Aorta (tissue), 5 donors: ENCODE data around the gene ZGPAT. TPM values are rescaled to one million over a fixed set of nuclear protein-coding genes. Genes with fewer than 3 reads are reported as not detected.

Source experiments
- ATAC-seq: fragments of 200-7000 bp; cut with Tn5 transposase; one replicate; pipeline ENCODE4 v1.9.1; 2022; ENCODE audit warnings: moderate library complexity; ENCODE audit not compliant: low FRiP score
- DNase-seq, 2 donors: peaks; one replicate each; pipeline ENCODE4 v3.0.0-alpha.2; 2020
- H3K27ac ChIP-seq, 2 donors: one replicate each; pipeline ENCODE4 v1.5.1; 2013; ENCODE audit warnings: low read length in 2 of 2, mild to moderate bottlenecking in 2 of 2, moderate library complexity in 2 of 2, control low read depth in 1 of 2, inconsistent platforms in 1 of 2, low read depth in 1 of 2
- H3K27me3 ChIP-seq, 2 donors: one replicate each; pipeline ENCODE4 v1.6.1; 2013; ENCODE audit warnings: control low read depth in 1 of 2, low read length in 1 of 2, mild to moderate bottlenecking in 1 of 2, moderate library complexity in 1 of 2; ENCODE audit not compliant: insufficient read depth in 2 of 2, control insufficient read depth in 1 of 2
- H3K36me3 ChIP-seq, 2 donors: one replicate each; pipeline ENCODE4 v1.6.1; 2013; ENCODE audit warnings: control low read depth in 1 of 2, low read length in 1 of 2, mild to moderate bottlenecking in 1 of 2; ENCODE audit not compliant: insufficient read depth in 2 of 2, control insufficient read depth in 1 of 2
- H3K4me1 ChIP-seq, 2 donors: one replicate each; pipeline ENCODE4 v1.6.1; 2013; ENCODE audit warnings: low read length in 2 of 2, control low read depth in 1 of 2, mild to moderate bottlenecking in 1 of 2, moderate library complexity in 1 of 2; ENCODE audit not compliant: insufficient read depth in 2 of 2, control insufficient read depth in 1 of 2
- H3K4me3 ChIP-seq, 2 donors: one replicate each; pipeline ENCODE4 v1.5.1; 2013; ENCODE audit warnings: low read length in 2 of 2, control low read depth in 1 of 2, mild to moderate bottlenecking in 1 of 2
- H3K9me3 ChIP-seq: one replicate; pipeline ENCODE4 v1.6.1; 2013; ENCODE audit warnings: mild to moderate bottlenecking, low read length; ENCODE audit not compliant: control insufficient read depth
- WGBS, 2 donors: extraction: QIAGEN DNeasy Blood & Tissue Kit; methylation state at CpG; one replicate each; pipeline ENCODE4 v1.1.7; 2013; 5-methylcytosine and 5-hydroxymethylcytosine counted together
- intact Hi-C, 2 donors: fragments of 100-400 bp; cut with DNase I; formaldehyde crosslinking; loops; one replicate each; pipeline versions ENCODE4 v1.14.2 to v1.15.0; 2022
- polyA plus RNA-seq, 2 donors: library from polyadenylated mRNA; stranded (reverse); fragments of 200-250 nt; gene quantifications; one replicate each; pipeline ENCODE4 v1.2.3, GENCODE V29; 2013
- total RNA-seq, 2 donors: library from RNA; stranded (reverse); fragmentation: NEBNext Ultra II Directional; extraction: Animal tissue kit (Norgen Biotek cat#: 25700); gene quantifications; one replicate each; pipeline ENCODE4 v1.2.1, GENCODE V29; 2021
- donor health status: healthy with polysubstance abuse.
- donor health status: Bipolar disorder and iron deficiency.
- donor health status: DM: no; HTN: no; CAD: no.
- donor health status: DM: no; HTN: no; CAD: no.
- donor health status: DM: yes; HTN: yes; CAD: no.

Gene ZGPAT
- total and polyA plus RNA-seq, 4 donors: 20.8 to 49.5 (median 25.5) TPM

- Histone ChIP-seq H3K4me3 (no peak overlapping the region), H3K27me3 (no peaks in the 10 kb centered on the region), H3K4me1 (no peaks in the 10 kb centered on the region), H3K27ac (no peak overlapping the region), H3K36me3 (no peaks in the 10 kb centered on the region), H3K9me3 (no peaks in the 10 kb centered on the region)
- DNase-seq (peak in 1 of 2 donors; percentile 73), ATAC-seq (no peak)
- intact Hi-C loops: no loop called here
- 90 to 93% methylated on average over 14 to 16 of the region's 16 CpGs for WGBS, 2 donors
Observed at GRCh38 chr20:63749597-63750508, 42.0 kb downstream of the ZGPAT start.

GRCh38 chr20:63750807-63751470 lies 43.1 kb downstream of the ZGPAT start:
- no peaks in the 10 kb centered on the region for H3K4me1 ChIP-seq

GRCh38 chr20:63751471-63752271 lies 43.8 kb downstream of the ZGPAT start:
- H3K27ac ChIP-seq: no peak overlapping the region
- DNase-seq (peak; percentile 44 to 76), ATAC-seq (no peak)
- no peaks in the 10 kb centered on the region for H3K27me3 ChIP-seq
- no peaks in the 10 kb centered on the region for H3K9me3 ChIP-seq
- no peaks in the 10 kb centered on the region for H3K4me1 ChIP-seq
- WGBS, 2 donors: 68 to 81% methylated on average over 30 to 44 of the region's 45 CpGs
- no peaks in the 10 kb centered on the region for H3K36me3 ChIP-seq
- H3K4me3 ChIP-seq: no peak overlapping the region
- intact Hi-C loops: no loop called here

More at GRCh38 chr20:63750807-63751470, 43.1 kb downstream of the ZGPAT start:
- no peak overlapping the region for H3K27ac ChIP-seq
- 82 to 83% methylated on average over 26 of the region's 26 CpGs for WGBS, 2 donors
- H3K27me3 ChIP-seq: no peaks in the 10 kb centered on the region
- DNase-seq: peak; percentile 37 to 61
- no peaks in the 10 kb centered on the region for H3K36me3 ChIP-seq
- intact Hi-C loops: no loop called here
- H3K4me3 ChIP-seq: no peak overlapping the region
- H3K9me3 ChIP-seq: no peaks in the 10 kb centered on the region
- no peak for ATAC-seq

GRCh38 chr20:63752411-63753101 lies 44.7 kb downstream of the ZGPAT start:
- no peak overlapping the region for H3K4me3 ChIP-seq
- ATAC-seq (no peak), DNase-seq (peak in 1 of 2 donors; percentile 69)
- 92 to 94% methylated on average over 48 to 50 of the region's 50 CpGs for WGBS, 2 donors
- H3K36me3 ChIP-seq: no peaks in the 10 kb centered on the region
- intact Hi-C loops: no loop called here
- no peaks in the 10 kb centered on the region for H3K27me3 ChIP-seq
- H3K4me1 ChIP-seq: no peaks in the 10 kb centered on the region
- no peaks in the 10 kb centered on the region for H3K9me3 ChIP-seq
- no peak overlapping the region for H3K27ac ChIP-seq

GRCh38 chr20:63753381-63753780 lies 45.5 kb downstream of the ZGPAT start:
- ATAC-seq (no peak), DNase-seq (no peak)
- H3K27me3 ChIP-seq: no peaks in the 10 kb centered on the region
- no peaks in the 10 kb centered on the region for H3K9me3 ChIP-seq
- no peak overlapping the region for H3K27ac ChIP-seq
- H3K4me3 ChIP-seq: no peak overlapping the region
- 85 to 93% methylated on average over 13 of the region's 13 CpGs for WGBS, 2 donors
- intact Hi-C loops: no loop called here
- H3K4me1 ChIP-seq: no peaks in the 10 kb centered on the region
- no peaks in the 10 kb centered on the region for H3K36me3 ChIP-seq

- no peak overlapping the region for H3K27ac ChIP-seq
- DNase-seq (no peak), ATAC-seq (no peak)
- H3K4me1 ChIP-seq: no peaks in the 10 kb centered on the region
- H3K4me3 ChIP-seq: no peak overlapping the region
- WGBS, 2 donors: 82 to 85% methylated on average over 16 of the region's 16 CpGs
- no peaks in the 10 kb centered on the region for H3K9me3 ChIP-seq
- no peaks in the 10 kb centered on the region for H3K36me3 ChIP-seq
- intact Hi-C loops: no loop called here
- no peaks in the 10 kb centered on the region for H3K27me3 ChIP-seq
Observed at GRCh38 chr20:63754008-63754407, 46.2 kb downstream of the ZGPAT start.

- no peaks in the 10 kb centered on the region for H3K4me1 ChIP-seq
- no peaks in the 10 kb centered on the region for H3K9me3 ChIP-seq
- no peaks in the 10 kb centered on the region for H3K27me3 ChIP-seq
- H3K36me3 ChIP-seq: no peaks in the 10 kb centered on the region
- no peak for ATAC-seq
- DNase-seq: no peak
- no peak overlapping the region for H3K4me3 ChIP-seq
- no peak overlapping the region for H3K27ac ChIP-seq
- intact Hi-C loops: no loop called here
- 83 to 84% methylated on average over 18 of the region's 18 CpGs for WGBS, 2 donors
Observed at GRCh38 chr20:63755933-63756647, 48.3 kb downstream of the ZGPAT start.

GRCh38 chr20:63756648-63756991 lies 48.8 kb downstream of the ZGPAT start:
- DNase-seq (peak in 1 of 2 donors; percentile 25), ATAC-seq (no peak)
- intact Hi-C loops: no loop called here
- WGBS, 2 donors: 70 to 74% methylated on average over 8 of the region's 8 CpGs
- Histone ChIP-seq H3K9me3 (no peaks in the 10 kb centered on the region), H3K36me3 (no peaks in the 10 kb centered on the region), H3K4me3 (no peak overlapping the region), H3K4me1 (no peaks in the 10 kb centered on the region), H3K27ac (no peak overlapping the region), H3K27me3 (no peaks in the 10 kb centered on the region)
